K562 (cell line): ENCODE data around the gene TFAP2E. TPM values are rescaled to one million over a fixed set of nuclear protein-coding genes. Genes with fewer than 3 reads are reported as not detected.

ENCODE experiments used
- CCNT2 ChIP-seq: IDR thresholded peaks from 2 replicates; pipeline ENCODE4 v1.6.1; 2011; ENCODE audit warnings: borderline replicate concordance, low read depth, mild to moderate bottlenecking, moderate library complexity, mixed read lengths, low read length; ENCODE audit not compliant: insufficient read length; ENCODE audit errors: extremely low read depth
- FIP1L1 ChIP-seq: fragments of 200-400 bp; formaldehyde crosslinking; IDR thresholded peaks from 2 replicates; pipeline ENCODE4 v1.6.1; 2018; ENCODE audit warnings: mild to moderate bottlenecking, low read depth, low read length; ENCODE audit not compliant: poor library complexity, severe bottlenecking
- GABPA ChIP-seq: fragments of 200-800 bp; sonication (Bioruptor generic); conservative IDR thresholded peaks from 2 replicates; pipeline ENCODE4 v1.6.1; 2016; ENCODE audit warnings: low read depth, missing genetic modification characterization, missing compliant biosample characterization
- MTA3 ChIP-seq: fragments of 450-650 bp; formaldehyde crosslinking; IDR thresholded peaks from 2 replicates; pipeline ENCODE4 v1.6.1; 2017; ENCODE audit warnings: mild to moderate bottlenecking, borderline replicate concordance
- NFRKB ChIP-seq: fragments of 450-650 bp; IDR thresholded peaks from 2 replicates; pipeline ENCODE4 v1.6.1; 2016; ENCODE audit warnings: low read depth
- RHOXF2B ChIP-seq: fragments of 250-450 bp; sonication (Bioruptor Pico); conservative IDR thresholded peaks from 2 replicates; pipeline ENCODE4 v1.5.1; 2021
- RNF2 ChIP-seq: sonication (generic); IDR thresholded peaks from 2 replicates; pipeline ENCODE4 v1.6.1; 2016
- SMARCC2 ChIP-seq: fragments of 450-650 bp; IDR thresholded peaks from 2 replicates; pipeline ENCODE4 v1.6.1; 2017; ENCODE audit warnings: antibody characterized with exemption, moderate library complexity, mild to moderate bottlenecking, low read depth
- TGIF2 ChIP-seq: sonication (generic); formaldehyde crosslinking; IDR thresholded peaks from 2 replicates; pipeline ENCODE4 v1.8.1; 2022; ENCODE audit warnings: mild to moderate bottlenecking, missing genetic modification reagents, moderate library complexity
- U2AF2 ChIP-seq: fragments of 200-400 bp; formaldehyde crosslinking; optimal IDR thresholded peaks from 2 replicates; pipeline ENCODE3; 2017; ENCODE audit warnings: low read depth, mild to moderate bottlenecking, low read length
- XRCC4 ChIP-seq: IDR thresholded peaks from one replicate; pipeline ENCODE4 v1.6.1; 2011; ENCODE audit not compliant: insufficient read depth, insufficient read length; ENCODE audit errors: extremely low read depth
- ZNF175 ChIP-seq: fragments of 200-800 bp; sonication (Bioruptor generic); IDR thresholded peaks from 2 replicates; pipeline ENCODE4 v1.6.1; 2016; ENCODE audit warnings: low read depth, mild to moderate bottlenecking, missing genetic modification characterization, missing compliant biosample characterization
- ZNF217 ChIP-seq: sonication (generic); formaldehyde crosslinking; IDR thresholded peaks from 2 replicates; pipeline ENCODE4 v1.8.0; 2022; ENCODE audit warnings: mild to moderate bottlenecking, missing genetic modification reagents
- ZNF445 ChIP-seq: fragments of 250-450 bp; sonication (Bioruptor Pico); IDR thresholded peaks from 2 replicates; pipeline ENCODE4 v1.4.0; 2020; ENCODE audit warnings: low read depth, mild to moderate bottlenecking, moderate library complexity
- ZNF79 ChIP-seq: fragments of 250-450 bp; sonication (Bioruptor Pico); IDR thresholded peaks from 2 replicates; pipeline ENCODE4 v1.4.0; 2020; ENCODE audit warnings: low read depth, mild to moderate bottlenecking, moderate library complexity
- ZSCAN29 ChIP-seq: fragments of 450-650 bp; IDR thresholded peaks from 2 replicates; pipeline ENCODE4 v1.6.1; 2017
- polyA plus RNA-seq, 8 experiments: library from polyadenylated mRNA; depleted of rRNA in 4 of 8; stranded (reverse) in 5 of 8; unstranded in 3 of 8; fragments of >200 nt; fragmentation: Nextera tagmentation in 2 of 8; fragmentation: Illumina TruSeq in 1 of 8; extraction: Ambion mirVana in 2 of 8; extraction: Trizol in 1 of 8; gene quantifications; 2 replicates each; pipeline versions ENCODE4 v1.2.1 to v1.2.3, GENCODE V29; 2011 to 2014; ENCODE audit warnings: inconsistent platforms in 1 of 8, missing spikeins in 1 of 8
- total RNA-seq, 7 experiments: library from RNA; depleted of rRNA in 6 of 7; stranded (reverse); fragments of >200 nt in 6 of 7; fragmentation: Illumina TruSeq in 2 of 7; extraction: Trizol in 2 of 7; gene quantifications; 2 replicates each; pipeline versions ENCODE4 v1.2.1 to v1.2.3, GENCODE V29; 2011 to 2021; ENCODE audit warnings: low replicate concordance in 1 of 7
- TF ChIP-seq, protein P1 (sequence below): sonication (generic); formaldehyde crosslinking; IDR thresholded peaks from 2 replicates; pipeline ENCODE4 v1.8.0; 2023; ENCODE audit warnings: mild to moderate bottlenecking, missing genetic modification reagents
- TF ChIP-seq, protein P2 (sequence below): fragments of 450-650 bp; IDR thresholded peaks from one replicate; pipeline ENCODE4 v1.6.1; 2018; ENCODE audit warnings: mild to moderate bottlenecking, moderate library complexity; ENCODE audit not compliant: partially characterized antibody
- TF ChIP-seq, protein P3 (sequence below): fragments of 250-450 bp; sonication (Bioruptor Pico); IDR thresholded peaks from 2 replicates; pipeline ENCODE4 v1.8.0; 2022; ENCODE audit warnings: inconsistent platforms
- TF ChIP-seq, protein P4 (sequence below), 2 experiments: fragments of 450-650 bp; IDR thresholded peaks; 2 replicates each; pipeline ENCODE4 v1.6.1; 2016
- TF ChIP-seq, protein P5 (sequence below): sonication (generic); formaldehyde crosslinking; IDR thresholded peaks from 2 replicates; pipeline ENCODE4 v1.9.0; 2022; ENCODE audit warnings: mild to moderate bottlenecking, missing genetic modification reagents

The TFAP2E gene
- total and polyA plus RNA-seq, 9 of the 15 experiments (the other 6 are each of a cell fraction or from before 2014, with no cell fraction given), result 0.03 to 0.11 (median 0.07) TPM; not detected in 4

DNA sequence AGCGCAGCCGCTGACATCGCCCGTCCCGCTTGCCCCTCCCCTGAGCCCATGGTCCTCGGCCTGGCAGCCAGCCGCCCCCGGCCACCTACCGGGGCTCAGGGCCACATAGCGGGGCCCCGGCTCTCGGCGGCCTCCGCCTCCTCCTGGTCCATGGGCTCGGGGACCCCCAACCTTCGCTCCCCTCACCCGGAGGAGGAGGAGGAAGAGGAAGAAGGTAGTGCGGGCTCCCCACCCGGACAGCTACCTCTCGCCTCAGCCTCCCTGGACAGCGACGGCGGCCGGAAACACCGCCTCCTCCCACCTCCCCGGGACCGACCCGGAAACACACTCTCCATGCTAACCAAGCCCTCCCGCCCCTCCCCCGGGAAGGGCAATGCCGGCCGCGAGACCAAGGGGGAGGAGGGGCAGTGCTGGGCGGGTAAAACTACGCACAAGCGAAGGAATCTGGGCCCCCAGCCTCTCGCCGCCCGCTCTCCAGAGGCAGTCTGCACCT, 15.9 kb upstream of the TFAP2E start, which contains the start of gene KIAA0319L (continued):
- TF ChIP-seq, protein P1, sequence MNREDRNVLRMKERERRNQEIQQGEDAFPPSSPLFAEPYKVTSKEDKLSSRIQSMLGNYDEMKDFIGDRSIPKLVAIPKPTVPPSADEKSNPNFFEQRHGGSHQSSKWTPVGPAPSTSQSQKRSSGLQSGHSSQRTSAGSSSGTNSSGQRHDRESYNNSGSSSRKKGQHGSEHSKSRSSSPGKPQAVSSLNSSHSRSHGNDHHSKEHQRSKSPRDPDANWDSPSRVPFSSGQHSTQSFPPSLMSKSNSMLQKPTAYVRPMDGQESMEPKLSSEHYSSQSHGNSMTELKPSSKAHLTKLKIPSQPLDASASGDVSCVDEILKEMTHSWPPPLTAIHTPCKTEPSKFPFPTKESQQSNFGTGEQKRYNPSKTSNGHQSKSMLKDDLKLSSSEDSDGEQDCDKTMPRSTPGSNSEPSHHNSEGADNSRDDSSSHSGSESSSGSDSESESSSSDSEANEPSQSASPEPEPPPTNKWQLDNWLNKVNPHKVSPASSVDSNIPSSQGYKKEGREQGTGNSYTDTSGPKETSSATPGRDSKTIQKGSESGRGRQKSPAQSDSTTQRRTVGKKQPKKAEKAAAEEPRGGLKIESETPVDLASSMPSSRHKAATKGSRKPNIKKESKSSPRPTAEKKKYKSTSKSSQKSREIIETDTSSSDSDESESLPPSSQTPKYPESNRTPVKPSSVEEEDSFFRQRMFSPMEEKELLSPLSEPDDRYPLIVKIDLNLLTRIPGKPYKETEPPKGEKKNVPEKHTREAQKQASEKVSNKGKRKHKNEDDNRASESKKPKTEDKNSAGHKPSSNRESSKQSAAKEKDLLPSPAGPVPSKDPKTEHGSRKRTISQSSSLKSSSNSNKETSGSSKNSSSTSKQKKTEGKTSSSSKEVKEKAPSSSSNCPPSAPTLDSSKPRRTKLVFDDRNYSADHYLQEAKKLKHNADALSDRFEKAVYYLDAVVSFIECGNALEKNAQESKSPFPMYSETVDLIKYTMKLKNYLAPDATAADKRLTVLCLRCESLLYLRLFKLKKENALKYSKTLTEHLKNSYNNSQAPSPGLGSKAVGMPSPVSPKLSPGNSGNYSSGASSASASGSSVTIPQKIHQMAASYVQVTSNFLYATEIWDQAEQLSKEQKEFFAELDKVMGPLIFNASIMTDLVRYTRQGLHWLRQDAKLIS (CRISPR knock-in tag), result no peak
- TF ChIP-seq ZSCAN29 (no peak), U2AF2 (no peak), SMARCC2 (no peak), RHOXF2B (CRISPR knock-in tag) (no peak), ZNF217 (CRISPR knock-in tag) (no peak), GABPA (tag) (peak; percentile 100), ZNF445 (CRISPR knock-in tag) (no peak), ZNF79 (no peak), ZNF175 (CRISPR knock-in tag) (no peak), FIP1L1 (no peak), TGIF2 (no peak), CCNT2 (peak; percentile 29), RNF2 (peak; percentile 9; the same call in 1 of the 2 replicates), NFRKB (no peak), MTA3 (0 out of 2 replicates have a peak, but pooled peaks have one; percentile 83), XRCC4 (no peak)
- TF ChIP-seq, protein P2, sequence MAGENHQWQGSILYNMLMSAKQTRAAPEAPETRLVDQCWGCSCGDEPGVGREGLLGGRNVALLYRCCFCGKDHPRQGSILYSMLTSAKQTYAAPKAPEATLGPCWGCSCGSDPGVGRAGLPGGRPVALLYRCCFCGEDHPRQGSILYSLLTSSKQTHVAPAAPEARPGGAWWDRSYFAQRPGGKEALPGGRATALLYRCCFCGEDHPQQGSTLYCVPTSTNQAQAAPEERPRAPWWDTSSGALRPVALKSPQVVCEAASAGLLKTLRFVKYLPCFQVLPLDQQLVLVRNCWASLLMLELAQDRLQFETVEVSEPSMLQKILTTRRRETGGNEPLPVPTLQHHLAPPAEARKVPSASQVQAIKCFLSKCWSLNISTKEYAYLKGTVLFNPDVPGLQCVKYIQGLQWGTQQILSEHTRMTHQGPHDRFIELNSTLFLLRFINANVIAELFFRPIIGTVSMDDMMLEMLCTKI, result no peak
- TF ChIP-seq, protein P3, sequence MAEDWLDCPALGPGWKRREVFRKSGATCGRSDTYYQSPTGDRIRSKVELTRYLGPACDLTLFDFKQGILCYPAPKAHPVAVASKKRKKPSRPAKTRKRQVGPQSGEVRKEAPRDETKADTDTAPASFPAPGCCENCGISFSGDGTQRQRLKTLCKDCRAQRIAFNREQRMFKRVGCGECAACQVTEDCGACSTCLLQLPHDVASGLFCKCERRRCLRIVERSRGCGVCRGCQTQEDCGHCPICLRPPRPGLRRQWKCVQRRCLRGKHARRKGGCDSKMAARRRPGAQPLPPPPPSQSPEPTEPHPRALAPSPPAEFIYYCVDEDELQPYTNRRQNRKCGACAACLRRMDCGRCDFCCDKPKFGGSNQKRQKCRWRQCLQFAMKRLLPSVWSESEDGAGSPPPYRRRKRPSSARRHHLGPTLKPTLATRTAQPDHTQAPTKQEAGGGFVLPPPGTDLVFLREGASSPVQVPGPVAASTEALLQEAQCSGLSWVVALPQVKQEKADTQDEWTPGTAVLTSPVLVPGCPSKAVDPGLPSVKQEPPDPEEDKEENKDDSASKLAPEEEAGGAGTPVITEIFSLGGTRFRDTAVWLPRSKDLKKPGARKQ (CRISPR knock-in tag), result no peak
- TF ChIP-seq, protein P4, sequence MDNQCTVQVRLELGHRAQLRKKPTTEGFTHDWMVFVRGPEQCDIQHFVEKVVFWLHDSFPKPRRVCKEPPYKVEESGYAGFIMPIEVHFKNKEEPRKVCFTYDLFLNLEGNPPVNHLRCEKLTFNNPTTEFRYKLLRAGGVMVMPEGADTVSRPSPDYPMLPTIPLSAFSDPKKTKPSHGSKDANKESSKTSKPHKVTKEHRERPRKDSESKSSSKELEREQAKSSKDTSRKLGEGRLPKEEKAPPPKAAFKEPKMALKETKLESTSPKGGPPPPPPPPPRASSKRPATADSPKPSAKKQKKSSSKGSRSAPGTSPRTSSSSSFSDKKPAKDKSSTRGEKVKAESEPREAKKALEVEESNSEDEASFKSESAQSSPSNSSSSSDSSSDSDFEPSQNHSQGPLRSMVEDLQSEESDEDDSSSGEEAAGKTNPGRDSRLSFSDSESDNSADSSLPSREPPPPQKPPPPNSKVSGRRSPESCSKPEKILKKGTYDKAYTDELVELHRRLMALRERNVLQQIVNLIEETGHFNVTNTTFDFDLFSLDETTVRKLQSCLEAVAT (IDR thresholded peaks at IDR 0.05), result no peak
- TF ChIP-seq, protein P5, sequence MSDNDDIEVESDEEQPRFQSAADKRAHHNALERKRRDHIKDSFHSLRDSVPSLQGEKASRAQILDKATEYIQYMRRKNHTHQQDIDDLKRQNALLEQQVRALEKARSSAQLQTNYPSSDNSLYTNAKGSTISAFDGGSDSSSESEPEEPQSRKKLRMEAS (CRISPR knock-in tag), result peak; percentile 69
